Stimulated activated CD4-positive, alpha-beta T cell treated with anti-CD3 and anti-CD28 coated beads, TNF-alpha, amount 100 ng/mL, for 1 hour (primary cell): ENCODE data around the gene NTRK2.

Source experiments
- DNase-seq, 3 donors: peaks; one replicate each; pipeline ENCODE4 v3.0.0-alpha.2; 2020; ENCODE audit warnings: low read depth in 3 of 3, low spot score in 1 of 3

The NTRK2 gene

GRCh38 chr9:84681516-84682285 lies 12.2 kb downstream of the NTRK2 start:
- DNase-seq = no peak

- DNase-seq = no peak
Measured at GRCh38 chr9:84686068-84686467, 16.5 kb downstream of the NTRK2 start.

- no peak for DNase-seq
Measured at GRCh38 chr9:84688956-84689355, 19.4 kb downstream of the NTRK2 start.

GRCh38 chr9:84691634-84692033 lies 22.1 kb downstream of the NTRK2 start:
- DNase-seq = no peak

- DNase-seq = no peak
Measured at GRCh38 chr9:84694248-84694647, 24.7 kb downstream of the NTRK2 start.

- DNase-seq = no peak
Measured at GRCh38 chr9:84697042-84697441, 27.5 kb downstream of the NTRK2 start.

GRCh38 chr9:84697509-84698114 lies 28.1 kb downstream of the NTRK2 start:
- DNase-seq = peak in 1 of 3 donors; percentile 2

- no peak for DNase-seq
Measured at GRCh38 chr9:84698323-84698722, 28.8 kb downstream of the NTRK2 start.

- DNase-seq = no peak
Measured at GRCh38 chr9:84699984-84700383, 30.5 kb downstream of the NTRK2 start.

- DNase-seq = no peak
Measured at GRCh38 chr9:84701801-84702200, 32.3 kb downstream of the NTRK2 start.

GRCh38 chr9:84702471-84702870 lies 32.9 kb downstream of the NTRK2 start:
- DNase-seq = no peak

GRCh38 chr9:84703793-84704192 lies 34.3 kb downstream of the NTRK2 start:
- no peak for DNase-seq

GRCh38 chr9:84705128-84705527 lies 35.6 kb downstream of the NTRK2 start:
- no peak for DNase-seq

- no peak for DNase-seq
Measured at GRCh38 chr9:84708400-84708799, 38.9 kb downstream of the NTRK2 start.

- no peak for DNase-seq
Measured at GRCh38 chr9:84709056-84709455, 39.5 kb downstream of the NTRK2 start.

GRCh38 chr9:84710701-84711397 lies 41.3 kb downstream of the NTRK2 start:
- no peak for DNase-seq

GRCh38 chr9:84711398-84711777 lies 41.9 kb downstream of the NTRK2 start:
- no peak for DNase-seq

- no peak for DNase-seq
Measured at GRCh38 chr9:84711936-84712335, 42.4 kb downstream of the NTRK2 start.

GRCh38 chr9:84716217-84716616 lies 46.7 kb downstream of the NTRK2 start:
- no peak for DNase-seq

- no peak for DNase-seq
Measured at GRCh38 chr9:84718476-84718875, 48.9 kb downstream of the NTRK2 start.

GRCh38 chr9:84722388-84722989 lies 53.0 kb downstream of the NTRK2 start:
- no peak for DNase-seq

GRCh38 chr9:84723426-84723825 lies 53.9 kb downstream of the NTRK2 start:
- DNase-seq = no peak
